ENCODE data around the gene BNIP5. TPM values are rescaled to one million over a fixed set of nuclear protein-coding genes. Genes with fewer than 3 reads are reported as not detected.
A peak's percentile ranks its signal among the peaks of the same experiment; 100 is the strongest.
"Not testable (repeated sequence)": the region's sequence is repeated elsewhere in the genome, so short reads cannot be mapped to it uniquely, and the experiment has no call there.

Gene BNIP5
- total and polyA plus RNA-seq, 2 of the 13 experiments (the other 11 are each of a cell fraction or from before 2014, with no cell fraction given), result not detected

DNA sequence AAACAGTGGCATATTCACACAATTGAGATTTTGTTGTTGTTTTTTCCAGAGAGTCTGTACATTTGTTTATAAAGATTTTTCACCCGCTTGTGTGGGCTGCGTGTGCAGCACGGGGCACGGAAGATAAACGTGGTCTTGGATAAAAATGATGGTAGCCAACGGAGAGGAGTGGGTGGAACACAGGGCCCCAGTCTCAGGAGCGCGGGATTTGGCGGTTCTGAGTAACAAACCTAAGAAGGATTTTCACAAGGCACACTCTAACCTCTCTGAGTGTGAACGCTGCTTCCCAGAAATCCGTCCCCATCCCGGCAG, 3.6 kb upstream of the BNIP5 start (continued):
- TF ChIP-seq, protein P1, sequence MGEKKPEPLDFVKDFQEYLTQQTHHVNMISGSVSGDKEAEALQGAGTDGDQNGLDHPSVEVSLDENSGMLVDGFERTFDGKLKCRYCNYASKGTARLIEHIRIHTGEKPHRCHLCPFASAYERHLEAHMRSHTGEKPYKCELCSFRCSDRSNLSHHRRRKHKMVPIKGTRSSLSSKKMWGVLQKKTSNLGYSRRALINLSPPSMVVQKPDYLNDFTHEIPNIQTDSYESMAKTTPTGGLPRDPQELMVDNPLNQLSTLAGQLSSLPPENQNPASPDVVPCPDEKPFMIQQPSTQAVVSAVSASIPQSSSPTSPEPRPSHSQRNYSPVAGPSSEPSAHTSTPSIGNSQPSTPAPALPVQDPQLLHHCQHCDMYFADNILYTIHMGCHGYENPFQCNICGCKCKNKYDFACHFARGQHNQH (CRISPR knock-in tag; IDR thresholded peaks at IDR 0.05), result 0 out of 2 replicates have a peak, but pooled peaks have one; percentile 3

DNA sequence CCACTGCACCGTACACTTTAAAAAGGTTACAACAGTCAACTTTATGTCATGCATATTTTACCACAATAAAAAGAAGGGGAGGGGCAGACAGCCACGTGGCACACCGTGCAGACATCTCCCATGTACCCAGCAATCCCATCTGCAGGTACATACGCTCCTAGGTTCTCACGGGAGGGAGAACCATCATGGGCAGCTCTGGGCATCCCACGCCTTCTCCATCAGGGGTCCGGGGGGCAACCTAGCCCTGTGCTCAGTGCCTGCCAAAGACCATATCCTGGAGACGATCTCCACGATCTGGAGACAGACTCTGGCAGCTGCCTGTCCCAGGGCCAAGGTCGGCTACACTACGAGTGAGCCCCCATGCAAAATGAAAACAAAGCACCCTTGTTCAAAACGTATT, 2.5 kb upstream of the BNIP5 start:
- H4K20me1 ChIP-seq (ENCODE audit: insufficient read depth, low read length), result no peaks in the 10 kb centered on the region
- 30% methylated on average over 11 of the region's 12 CpGs for WGBS (ENCODE audit: low lambda C conversion rate)
- H3K79me2 ChIP-seq (ENCODE audit: insufficient read depth, low read length), result no peaks in the 10 kb centered on the region
- peaks cover 2 to 29% of the 10 kb centered on the region in 2 experiments for H3K27me3 ChIP-seq (ENCODE audit: control insufficient read depth in 1 of 2, insufficient read depth in 2 of 2, low read length in 2 of 2)
- POLR2A ChIA-PET, result no interaction called here
- in situ Hi-C loops (cut with HindIII; ENCODE audit: extremely low pct_ligation_motif_present, low pct_unique_long_range_greater_than_20kb) (no loop called here), intact Hi-C loops (cut with micrococcal nuclease; ENCODE audit: unreplicated experiment) (no loop called here)
- CTCF ChIA-PET (ENCODE audit: low intra/inter-chr PET ratio, low total read pairs), result no interaction called here
- no peak overlapping the region for H3K27ac ChIP-seq (ENCODE audit: extremely low read length, insufficient read depth, low read length)
- no peak overlapping the region for H3K4me2 ChIP-seq (ENCODE audit: low read depth, low read length)
- H3K9me3 ChIP-seq (ENCODE audit: low read length), result no peaks in the 10 kb centered on the region
- H3K4me3 ChIP-seq (replicated peaks in 1 of 3; ENCODE audit: insufficient read depth in 1 of 3, low read depth in 2 of 3, low read length in 3 of 3), result no peak overlapping the region
- BruUV-seq (replicated peaks), result no TSS peak
- ATAC-seq (no peak), DNase-seq (ENCODE audit: low spot score) (no peak), FAIRE-seq (no peak)
- H3K36me3 ChIP-seq (replicated peaks in 1 of 2; ENCODE audit: control insufficient read depth in 1 of 2, insufficient read depth in 2 of 2, low read length in 2 of 2), result no peaks in the 10 kb centered on the region
- no peak for TF ChIP-seq NFIC (IDR thresholded peaks at IDR 0.05; ENCODE audit: low read length)
- TF ChIP-seq STAG1 (CRISPR knock-in tag; IDR thresholded peaks at IDR 0.05), result no peak
- TF ChIP-seq SMC3 (IDR thresholded peaks at IDR 0.05; ENCODE audit: low read length), result no peak
- TF ChIP-seq ZNF501 (CRISPR knock-in tag; IDR thresholded peaks at IDR 0.05), result no peak
- no peak for TF ChIP-seq ZNF510 (CRISPR knock-in tag; IDR thresholded peaks at IDR 0.05; ENCODE audit: low read depth)
- no peak for TF ChIP-seq ZNF264 (CRISPR knock-in tag; IDR thresholded peaks at IDR 0.05)
- TF ChIP-seq, protein P2, sequence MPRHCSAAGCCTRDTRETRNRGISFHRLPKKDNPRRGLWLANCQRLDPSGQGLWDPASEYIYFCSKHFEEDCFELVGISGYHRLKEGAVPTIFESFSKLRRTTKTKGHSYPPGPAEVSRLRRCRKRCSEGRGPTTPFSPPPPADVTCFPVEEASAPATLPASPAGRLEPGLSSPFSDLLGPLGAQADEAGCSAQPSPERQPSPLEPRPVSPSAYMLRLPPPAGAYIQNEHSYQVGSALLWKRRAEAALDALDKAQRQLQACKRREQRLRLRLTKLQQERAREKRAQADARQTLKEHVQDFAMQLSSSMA (CRISPR knock-in tag; IDR thresholded peaks at IDR 0.05), result no peak
- no peak for TF ChIP-seq ZNF382 (CRISPR knock-in tag; IDR thresholded peaks at IDR 0.05; ENCODE audit: borderline replicate concordance)
- TF ChIP-seq, protein P3, sequence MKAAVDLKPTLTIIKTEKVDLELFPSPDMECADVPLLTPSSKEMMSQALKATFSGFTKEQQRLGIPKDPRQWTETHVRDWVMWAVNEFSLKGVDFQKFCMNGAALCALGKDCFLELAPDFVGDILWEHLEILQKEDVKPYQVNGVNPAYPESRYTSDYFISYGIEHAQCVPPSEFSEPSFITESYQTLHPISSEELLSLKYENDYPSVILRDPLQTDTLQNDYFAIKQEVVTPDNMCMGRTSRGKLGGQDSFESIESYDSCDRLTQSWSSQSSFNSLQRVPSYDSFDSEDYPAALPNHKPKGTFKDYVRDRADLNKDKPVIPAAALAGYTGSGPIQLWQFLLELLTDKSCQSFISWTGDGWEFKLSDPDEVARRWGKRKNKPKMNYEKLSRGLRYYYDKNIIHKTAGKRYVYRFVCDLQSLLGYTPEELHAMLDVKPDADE (CRISPR knock-in tag; IDR thresholded peaks at IDR 0.05), result no peak
- no peak overlapping the region for H3K9ac ChIP-seq (ENCODE audit: insufficient read depth, low read depth, low read length)
- H2AFZ ChIP-seq (ENCODE audit: low read length), result no peak overlapping the region
- peaks cover 44% of the 10 kb centered on the region for H3K4me1 ChIP-seq (ENCODE audit: insufficient read depth, low read length)

DNA sequence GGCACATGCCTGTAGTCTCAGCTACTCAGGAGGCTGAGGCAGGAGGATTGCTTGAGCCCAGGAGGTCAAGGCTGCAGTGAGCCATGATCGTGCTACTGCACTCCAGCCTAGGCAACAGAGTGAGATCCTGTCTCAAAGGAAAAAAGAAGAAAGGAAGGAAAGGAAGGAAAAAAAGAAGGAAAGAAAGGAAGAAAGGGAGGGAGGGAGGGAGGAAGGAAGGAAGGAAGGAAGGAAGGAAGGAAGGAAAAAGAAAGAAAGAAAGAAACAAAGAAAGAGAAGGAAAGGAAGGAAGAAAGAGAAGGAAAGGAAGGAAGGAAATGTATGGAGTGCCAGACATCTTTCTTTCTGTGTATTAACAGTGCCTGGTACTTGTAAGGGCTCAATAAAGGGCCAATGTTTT, 1.5 kb upstream of the BNIP5 start:
- 30% methylated on average over 1 of the region's 1 CpG for WGBS (ENCODE audit: low lambda C conversion rate)
- FAIRE-seq; H2AFZ ChIP-seq (ENCODE audit: low read length); H3K27ac ChIP-seq (ENCODE audit: extremely low read length, insufficient read depth, low read length); H3K4me2 ChIP-seq (ENCODE audit: low read depth, low read length); intact Hi-C loops (cut with micrococcal nuclease; ENCODE audit: unreplicated experiment); H3K36me3 ChIP-seq (replicated peaks in 1 of 2; ENCODE audit: control insufficient read depth in 1 of 2, insufficient read depth in 2 of 2, low read length in 2 of 2); H3K79me2 ChIP-seq (ENCODE audit: insufficient read depth, low read length); DNase-seq (ENCODE audit: low spot score); in situ Hi-C loops (cut with HindIII; ENCODE audit: extremely low pct_ligation_motif_present, low pct_unique_long_range_greater_than_20kb); POLR2A ChIA-PET; H3K9ac ChIP-seq (ENCODE audit: insufficient read depth, low read depth, low read length); H4K20me1 ChIP-seq (ENCODE audit: insufficient read depth, low read length); ATAC-seq; BruUV-seq (replicated peaks); H3K4me3 ChIP-seq (replicated peaks in 1 of 3; ENCODE audit: insufficient read depth in 1 of 3, low read depth in 2 of 3, low read length in 3 of 3); H3K9me3 ChIP-seq (ENCODE audit: low read length): not testable (repeated sequence)
- CTCF ChIA-PET (ENCODE audit: low intra/inter-chr PET ratio, low total read pairs), result interaction anchor here (1.0 kb wide), 1 partner anchor 36 kb away, joined by 3 read pairs; no protein-coding TSS in a partner anchor
- peaks cover 5 to 38% of the 10 kb centered on the region in 2 experiments for H3K27me3 ChIP-seq (ENCODE audit: control insufficient read depth in 1 of 2, insufficient read depth in 2 of 2, low read length in 2 of 2)
- H3K4me1 ChIP-seq (ENCODE audit: insufficient read depth, low read length), result peaks cover 47% of the 10 kb centered on the region

All from HepG2 (cell line).